ENCODE results near the gene HP1BP3.

DNA sequence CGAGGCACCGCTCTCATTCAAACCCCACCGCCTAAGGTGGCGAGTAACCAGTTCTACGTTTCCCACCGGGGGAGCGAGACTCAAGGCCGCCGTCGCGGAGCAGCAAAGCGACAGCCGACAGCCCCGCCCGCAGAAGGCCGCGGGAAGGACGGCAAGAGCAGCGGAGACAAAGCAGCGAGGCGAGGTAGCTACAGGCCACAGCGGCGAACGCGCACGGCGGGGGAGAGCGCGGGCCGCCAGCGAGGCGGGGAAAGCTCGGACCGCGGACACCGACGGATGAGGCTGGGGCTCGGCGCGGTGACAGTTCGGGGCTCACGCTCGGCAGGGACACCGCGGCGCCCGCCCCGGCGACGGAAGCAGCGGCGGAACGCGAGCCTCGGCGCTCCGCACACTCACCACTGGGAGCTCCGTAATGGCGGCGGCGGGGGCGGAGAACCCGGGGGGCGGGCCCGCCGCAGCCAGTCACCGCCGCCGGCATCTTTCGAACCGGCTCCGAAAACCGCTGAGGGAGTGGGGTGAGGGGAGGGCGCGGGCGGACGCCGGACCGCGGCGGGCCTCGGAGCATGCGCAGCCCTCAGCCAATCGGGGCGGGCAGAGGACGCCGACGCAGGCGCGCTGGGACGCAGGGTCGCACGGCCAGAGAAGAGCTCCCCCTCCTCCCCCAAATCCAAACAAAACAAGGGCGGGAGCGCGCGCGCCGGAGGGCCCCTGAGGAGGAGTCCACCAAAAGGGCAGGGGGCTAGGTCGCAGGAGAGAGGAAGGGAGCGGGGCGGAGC, 666 bp downstream of the HP1BP3 start:
- TF ChIP-seq, protein P1, sequence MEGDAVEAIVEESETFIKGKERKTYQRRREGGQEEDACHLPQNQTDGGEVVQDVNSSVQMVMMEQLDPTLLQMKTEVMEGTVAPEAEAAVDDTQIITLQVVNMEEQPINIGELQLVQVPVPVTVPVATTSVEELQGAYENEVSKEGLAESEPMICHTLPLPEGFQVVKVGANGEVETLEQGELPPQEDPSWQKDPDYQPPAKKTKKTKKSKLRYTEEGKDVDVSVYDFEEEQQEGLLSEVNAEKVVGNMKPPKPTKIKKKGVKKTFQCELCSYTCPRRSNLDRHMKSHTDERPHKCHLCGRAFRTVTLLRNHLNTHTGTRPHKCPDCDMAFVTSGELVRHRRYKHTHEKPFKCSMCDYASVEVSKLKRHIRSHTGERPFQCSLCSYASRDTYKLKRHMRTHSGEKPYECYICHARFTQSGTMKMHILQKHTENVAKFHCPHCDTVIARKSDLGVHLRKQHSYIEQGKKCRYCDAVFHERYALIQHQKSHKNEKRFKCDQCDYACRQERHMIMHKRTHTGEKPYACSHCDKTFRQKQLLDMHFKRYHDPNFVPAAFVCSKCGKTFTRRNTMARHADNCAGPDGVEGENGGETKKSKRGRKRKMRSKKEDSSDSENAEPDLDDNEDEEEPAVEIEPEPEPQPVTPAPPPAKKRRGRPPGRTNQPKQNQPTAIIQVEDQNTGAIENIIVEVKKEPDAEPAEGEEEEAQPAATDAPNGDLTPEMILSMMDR (conservative IDR thresholded peaks at IDR 0.05; ENCODE audit: low read depth in 2 of 2): no peak
- no peak for TF ChIP-seq JUNB (IDR thresholded peaks at IDR 0.05; ENCODE audit: unreplicated experiment)
